Uterus (tissue), 4 donors: Measurements from ENCODE around the gene PPP1R3D. TPM values are rescaled to one million over a fixed set of nuclear protein-coding genes. Genes with fewer than 3 reads are reported as not detected.
A peak's percentile ranks its signal among the peaks of the same experiment; 100 is the strongest.

ENCODE experiments used
- DNase-seq, 2 donors: peaks; one replicate each; pipeline ENCODE4 v3.0.0-alpha.2; 2019 to 2020
- H3K27ac ChIP-seq, 2 donors: fragments of 200-600 bp; sonication (generic); 1 replicate in 1 of 2; 2 replicates in 1 of 2; pipeline ENCODE4 v1.5.1; 2016 to 2018
- H3K27me3 ChIP-seq, 2 donors: fragments of 200-600 bp; sonication (generic); one replicate each; pipeline ENCODE4 v1.5.1; 2018 to 2019; ENCODE audit warnings: control low read depth in 1 of 2
- H3K36me3 ChIP-seq, 2 donors: fragments of 200-600 bp; sonication (generic); one replicate each; pipeline ENCODE4 v1.5.1; 2019; ENCODE audit warnings: control low read depth in 1 of 2
- H3K4me1 ChIP-seq, 2 donors: fragments of 200-600 bp; sonication (generic); one replicate each; pipeline ENCODE4 v1.5.1; 2018 to 2019; ENCODE audit warnings: control low read depth in 1 of 2
- H3K4me3 ChIP-seq, 2 donors: fragments of 200-600 bp; sonication (generic); 1 replicate in 1 of 2; 2 replicates in 1 of 2; pipeline ENCODE4 v1.5.1; 2018 to 2019; ENCODE audit warnings: mild to moderate bottlenecking in 1 of 2
- H3K9me3 ChIP-seq, 2 donors: fragments of 200-600 bp; sonication (generic); one replicate each; pipeline ENCODE4 v1.5.1; 2019; ENCODE audit warnings: control low read depth in 1 of 2
- CTCF ChIP-seq, 4 experiments: fragments of 200-600 bp in 2 of 4; fragments of 450-650 bp in 2 of 4; sonication (generic) in 2 of 4; IDR thresholded peaks; one replicate each; pipeline ENCODE4 v1.5.1; 2016 to 2019; ENCODE audit warnings: antibody characterized with exemption in 4 of 4, mild to moderate bottlenecking in 2 of 4, moderate library complexity in 1 of 4
- POLR2A ChIP-seq, 2 donors: fragments of 450-650 bp; IDR thresholded peaks; one replicate each; pipeline ENCODE4 v1.6.1; 2016; ENCODE audit warnings: antibody characterized with exemption in 2 of 2, mild to moderate bottlenecking in 1 of 2, moderate library complexity in 1 of 2
- intact Hi-C: fragments of 100-400 bp; cut with DNase I; formaldehyde crosslinking; loops from one replicate; pipeline ENCODE4 v1.15.1; 2023; ENCODE audit warnings: low total_unique reads
- total RNA-seq, 4 donors: library from RNA; depleted of rRNA in 3 of 4; stranded (reverse); fragments of >200 nt in 3 of 4; gene quantifications; one replicate each; pipeline versions ENCODE4 v1.1.0 to v1.2.4, GENCODE V29; 2014 to 2023
- donor health status: DM: yes; HTN: yes; CAD: no.

The PPP1R3D gene
- total RNA-seq, 4 donors from 2014 or later: 1.3 to 10.1 (median 8.7) TPM

GRCh38 chr20:59944726-59945125, 4.6 kb upstream of the PPP1R3D start:
- TF ChIP-seq CTCF (IDR thresholded peaks at IDR 0.05): no peak
- no peak for TF ChIP-seq POLR2A (IDR thresholded peaks at IDR 0.05)
- intact Hi-C loops: no loop called here
- Histone ChIP-seq H3K4me3 (no peak overlapping the region), H3K4me1 (peaks cover 0 to 7% of the 10 kb centered on the region in 2 donors), H3K36me3 (no peaks in the 10 kb centered on the region), H3K27me3 (no peaks in the 10 kb centered on the region), H3K27ac (no peak overlapping the region), H3K9me3 (no peaks in the 10 kb centered on the region)
- no peak for DNase-seq

GRCh38 chr20:59942245-59942644, 2.1 kb upstream of the PPP1R3D start:
- TF ChIP-seq POLR2A (IDR thresholded peaks at IDR 0.05) (no peak), CTCF (IDR thresholded peaks at IDR 0.05) (no peak)
- DNase-seq: no peak
- peak overlapping the region in 1 of 2 donors; percentile 89 for H3K27ac ChIP-seq
- no peaks in the 10 kb centered on the region for H3K27me3 ChIP-seq
- no peaks in the 10 kb centered on the region for H3K36me3 ChIP-seq
- H3K9me3 ChIP-seq: no peaks in the 10 kb centered on the region
- intact Hi-C loops: no loop called here
- H3K4me3 ChIP-seq: no peak overlapping the region
- peaks cover 7 to 9% of the 10 kb centered on the region in 2 donors for H3K4me1 ChIP-seq

- no peaks in the 10 kb centered on the region for H3K36me3 ChIP-seq
- H3K9me3 ChIP-seq: no peaks in the 10 kb centered on the region
- intact Hi-C loops: no loop called here
- no peak for TF ChIP-seq POLR2A (IDR thresholded peaks at IDR 0.05)
- TF ChIP-seq CTCF (IDR thresholded peaks at IDR 0.05): no peak
- no peaks in the 10 kb centered on the region for H3K27me3 ChIP-seq
- peak overlapping the region; percentile 89 to 90 for H3K27ac ChIP-seq
- DNase-seq: no peak
- peaks cover 7 to 9% of the 10 kb centered on the region in 2 donors for H3K4me1 ChIP-seq
- H3K4me3 ChIP-seq: peak overlapping the region; percentile 58 to 77
These were observed 820 bp upstream of the PPP1R3D start for GRCh38 chr20:59940956-59941294.

GRCh38 chr20:59939879-59940128, 301 bp downstream of the PPP1R3D start:
- H3K4me1 ChIP-seq: peaks cover 7 to 9% of the 10 kb centered on the region in 2 donors
- H3K4me3 ChIP-seq: peak overlapping the region; percentile 58 to 77
- no peak for TF ChIP-seq POLR2A (IDR thresholded peaks at IDR 0.05)
- no peak for TF ChIP-seq CTCF (IDR thresholded peaks at IDR 0.05)
- H3K36me3 ChIP-seq: no peaks in the 10 kb centered on the region
- H3K27me3 ChIP-seq: no peaks in the 10 kb centered on the region
- H3K27ac ChIP-seq: peak overlapping the region; percentile 89 to 90
- no peaks in the 10 kb centered on the region for H3K9me3 ChIP-seq
- no peak for DNase-seq
- intact Hi-C loops: no loop called here

GRCh38 chr20:59939052-59939878, 840 bp downstream of the PPP1R3D start:
- Histone ChIP-seq H3K27ac (peak overlapping the region; percentile 89 to 90), H3K4me1 (peaks cover 7 to 9% of the 10 kb centered on the region in 2 donors), H3K9me3 (no peaks in the 10 kb centered on the region), H3K36me3 (no peaks in the 10 kb centered on the region), H3K27me3 (no peaks in the 10 kb centered on the region), H3K4me3 (peak overlapping the region; percentile 58 to 77)
- DNase-seq: peak; percentile 21 to 23
- no peak for TF ChIP-seq CTCF (IDR thresholded peaks at IDR 0.05)
- TF ChIP-seq POLR2A (IDR thresholded peaks at IDR 0.05): no peak
- intact Hi-C loops: no loop called here
